ENCODE data around the gene PCLO. TPM values are rescaled to one million over a fixed set of nuclear protein-coding genes. Genes with fewer than 3 reads are reported as not detected.

The PCLO gene
- total RNA-seq, 3 donors from 2014 or later: 5.3 to 20.9 (median 5.9) TPM

DNA sequence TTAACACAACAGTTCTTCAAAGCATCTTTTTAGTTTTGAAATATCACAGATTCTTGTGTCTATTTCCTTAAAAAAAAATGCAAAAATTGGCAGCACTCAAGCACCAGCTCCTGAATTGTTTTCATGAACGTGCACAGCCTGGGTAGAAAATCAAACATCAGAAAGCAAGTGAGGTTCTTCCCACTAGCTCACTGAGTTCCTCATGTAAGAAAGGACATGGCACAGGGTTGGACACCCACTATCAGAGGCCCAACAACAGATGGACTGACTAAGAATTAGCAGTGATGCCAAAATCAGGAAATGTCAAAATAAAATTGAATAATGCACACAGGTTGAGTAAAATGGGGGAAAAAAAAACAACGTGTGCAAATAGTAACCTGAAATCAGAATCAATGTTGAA, 146.8 kb downstream of the PCLO start:
- H3K36me3 ChIP-seq: no peaks in the 10 kb centered on the region
- no peaks in the 10 kb centered on the region for H3K27me3 ChIP-seq
- H3K4me1 ChIP-seq: no peaks in the 10 kb centered on the region
- DNase-seq (ENCODE audit: low spot score in 2 of 2): no peak
- peaks cover 0 to 2% of the 10 kb centered on the region in 2 donors for H3K9me3 ChIP-seq
- no peak overlapping the region for H3K27ac ChIP-seq
- TF ChIP-seq, protein P1, sequence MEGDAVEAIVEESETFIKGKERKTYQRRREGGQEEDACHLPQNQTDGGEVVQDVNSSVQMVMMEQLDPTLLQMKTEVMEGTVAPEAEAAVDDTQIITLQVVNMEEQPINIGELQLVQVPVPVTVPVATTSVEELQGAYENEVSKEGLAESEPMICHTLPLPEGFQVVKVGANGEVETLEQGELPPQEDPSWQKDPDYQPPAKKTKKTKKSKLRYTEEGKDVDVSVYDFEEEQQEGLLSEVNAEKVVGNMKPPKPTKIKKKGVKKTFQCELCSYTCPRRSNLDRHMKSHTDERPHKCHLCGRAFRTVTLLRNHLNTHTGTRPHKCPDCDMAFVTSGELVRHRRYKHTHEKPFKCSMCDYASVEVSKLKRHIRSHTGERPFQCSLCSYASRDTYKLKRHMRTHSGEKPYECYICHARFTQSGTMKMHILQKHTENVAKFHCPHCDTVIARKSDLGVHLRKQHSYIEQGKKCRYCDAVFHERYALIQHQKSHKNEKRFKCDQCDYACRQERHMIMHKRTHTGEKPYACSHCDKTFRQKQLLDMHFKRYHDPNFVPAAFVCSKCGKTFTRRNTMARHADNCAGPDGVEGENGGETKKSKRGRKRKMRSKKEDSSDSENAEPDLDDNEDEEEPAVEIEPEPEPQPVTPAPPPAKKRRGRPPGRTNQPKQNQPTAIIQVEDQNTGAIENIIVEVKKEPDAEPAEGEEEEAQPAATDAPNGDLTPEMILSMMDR (IDR thresholded peaks at IDR 0.05): no peak
- TF ChIP-seq POLR2A (IDR thresholded peaks at IDR 0.05) (no peak), POLR2AphosphoS5 (IDR thresholded peaks at IDR 0.05) (no peak)
- H3K4me3 ChIP-seq: no peak overlapping the region
- intact Hi-C loops (cut with DNase I; ENCODE audit: low total_unique reads): no loop called here

DNA sequence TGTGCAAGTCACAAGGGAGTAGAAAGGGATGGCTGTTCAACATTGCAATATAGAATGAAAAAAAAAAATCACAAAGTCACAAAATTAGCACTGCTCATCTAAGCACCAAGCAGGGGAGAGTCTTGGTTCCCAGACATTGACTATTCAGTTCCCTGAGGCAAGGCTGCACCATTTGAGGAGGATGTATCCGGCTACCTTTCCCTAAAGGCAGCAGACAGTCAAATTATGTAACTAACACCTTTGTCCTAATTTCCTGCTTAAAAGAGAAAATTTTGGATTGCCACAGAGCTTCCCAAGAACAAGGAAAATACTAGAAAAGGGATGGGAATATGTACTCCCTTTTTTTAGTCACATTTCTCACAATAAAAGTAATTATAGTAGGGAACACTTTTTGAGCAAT, 148.1 kb downstream of the PCLO start:
- no peaks in the 10 kb centered on the region for H3K27me3 ChIP-seq
- H3K27ac ChIP-seq: no peak overlapping the region
- TF ChIP-seq POLR2A (IDR thresholded peaks at IDR 0.05): no peak
- TF ChIP-seq, protein P1 (IDR thresholded peaks at IDR 0.05): no peak
- TF ChIP-seq POLR2AphosphoS5 (IDR thresholded peaks at IDR 0.05): no peak
- H3K9me3 ChIP-seq: no peaks in the 10 kb centered on the region
- intact Hi-C loops (cut with DNase I; ENCODE audit: low total_unique reads): no loop called here
- H3K36me3 ChIP-seq: no peaks in the 10 kb centered on the region
- H3K4me1 ChIP-seq: no peaks in the 10 kb centered on the region
- H3K4me3 ChIP-seq: no peak overlapping the region
- DNase-seq (ENCODE audit: low spot score in 2 of 2): no peak

DNA sequence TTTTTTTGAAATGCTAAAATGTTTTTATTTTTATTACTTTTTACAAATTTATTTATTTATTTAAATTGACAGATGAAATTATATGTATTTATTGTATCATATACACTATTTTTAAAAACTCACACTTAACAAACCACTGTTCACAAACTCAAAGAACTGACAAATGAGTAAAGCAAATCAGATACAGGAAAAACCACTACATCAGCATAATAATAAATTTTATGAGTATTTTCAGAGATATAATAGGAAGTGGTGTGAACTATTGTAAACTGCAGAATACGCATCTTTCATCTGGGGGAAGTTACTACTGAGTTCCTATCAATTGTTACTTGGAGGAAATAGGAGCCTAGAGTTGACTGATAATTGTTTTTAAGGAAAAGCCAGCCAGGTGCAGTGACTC, 150.7 kb downstream of the PCLO start:
- H3K9me3 ChIP-seq: no peaks in the 10 kb centered on the region
- intact Hi-C loops (cut with DNase I; ENCODE audit: low total_unique reads): no loop called here
- H3K36me3 ChIP-seq: no peaks in the 10 kb centered on the region
- H3K27ac ChIP-seq: no peak overlapping the region
- H3K27me3 ChIP-seq: no peaks in the 10 kb centered on the region
- H3K4me1 ChIP-seq: no peaks in the 10 kb centered on the region
- DNase-seq (ENCODE audit: low spot score in 2 of 2): no peak
- no peak overlapping the region for H3K4me3 ChIP-seq
- TF ChIP-seq POLR2AphosphoS5 (IDR thresholded peaks at IDR 0.05) (no peak), POLR2A (IDR thresholded peaks at IDR 0.05) (no peak)
- TF ChIP-seq, protein P1 (IDR thresholded peaks at IDR 0.05): no peak

DNA sequence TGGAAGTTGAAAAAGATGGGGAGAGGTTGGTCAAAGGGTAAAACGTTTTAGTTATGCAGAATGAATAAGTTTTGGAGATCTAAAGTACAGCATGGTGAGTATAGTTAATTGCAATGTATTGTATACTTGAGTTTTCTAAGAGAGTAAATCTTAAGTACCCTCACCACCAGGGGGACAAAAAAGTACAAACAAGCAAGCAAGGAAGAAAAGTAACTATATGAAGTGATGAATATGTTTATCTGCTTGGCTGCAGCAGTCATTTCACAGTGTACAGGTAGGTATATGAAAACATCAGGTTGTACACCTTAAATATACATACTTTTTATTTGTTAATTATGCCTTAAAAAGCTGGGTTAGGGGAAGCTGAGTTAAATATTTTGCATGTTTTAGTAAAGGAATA, 157.3 kb downstream of the PCLO start:
- no peaks in the 10 kb centered on the region for H3K27me3 ChIP-seq
- peaks cover 0 to 2% of the 10 kb centered on the region in 2 donors for H3K9me3 ChIP-seq
- H3K4me3 ChIP-seq: no peak overlapping the region
- intact Hi-C loops (cut with DNase I; ENCODE audit: low total_unique reads): no loop called here
- DNase-seq (ENCODE audit: low spot score in 2 of 2): no peak
- TF ChIP-seq, protein P1 (IDR thresholded peaks at IDR 0.05): no peak
- no peak for TF ChIP-seq POLR2A (IDR thresholded peaks at IDR 0.05)
- TF ChIP-seq POLR2AphosphoS5 (IDR thresholded peaks at IDR 0.05): no peak
- no peaks in the 10 kb centered on the region for H3K4me1 ChIP-seq
- no peak overlapping the region for H3K27ac ChIP-seq
- no peaks in the 10 kb centered on the region for H3K36me3 ChIP-seq

DNA sequence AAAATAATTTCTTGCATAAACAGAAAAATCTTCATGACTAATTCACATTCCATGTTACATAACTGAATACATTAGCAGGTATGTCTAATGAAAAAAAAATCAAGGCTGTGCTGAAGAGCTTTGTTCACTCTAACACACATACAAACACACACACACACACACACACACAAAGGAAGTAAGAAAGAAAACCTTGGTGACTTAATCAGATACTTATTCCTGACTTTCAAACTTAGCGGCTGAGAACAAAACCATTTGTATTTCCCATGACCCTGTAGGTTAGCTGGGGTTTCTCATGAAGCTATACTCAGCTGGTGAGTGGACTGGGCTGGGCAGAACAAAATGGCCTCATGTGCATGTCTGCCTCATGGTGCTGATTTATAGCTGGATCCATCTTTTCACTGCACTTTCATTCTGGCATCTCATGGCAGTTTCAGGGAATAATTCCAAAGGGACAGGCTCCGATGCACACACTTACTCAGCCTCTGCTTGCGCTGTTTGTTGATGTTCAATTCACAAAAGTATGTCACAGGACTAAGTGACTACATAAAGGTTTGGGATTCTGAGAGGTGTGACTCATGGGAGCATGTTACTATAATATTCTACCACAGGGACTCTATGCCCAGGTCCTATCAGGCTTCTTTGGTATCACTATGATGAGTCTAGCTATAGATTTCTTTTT, 161.2 kb downstream of the PCLO start:
- intact Hi-C loops (cut with DNase I; ENCODE audit: low total_unique reads): no loop called here
- Histone ChIP-seq H3K4me1 (no peaks in the 10 kb centered on the region), H3K36me3 (no peaks in the 10 kb centered on the region), H3K27ac (no peak overlapping the region), H3K27me3 (no peaks in the 10 kb centered on the region), H3K9me3 (peaks cover 0 to 5% of the 10 kb centered on the region in 2 donors), H3K4me3 (no peak overlapping the region)
- TF ChIP-seq, protein P1 (IDR thresholded peaks at IDR 0.05): no peak
- TF ChIP-seq POLR2A (IDR thresholded peaks at IDR 0.05): no peak
- no peak for TF ChIP-seq POLR2AphosphoS5 (IDR thresholded peaks at IDR 0.05)
- DNase-seq (ENCODE audit: low spot score in 2 of 2): no peak
